Inflammatory macrophage treated with lipopolysaccharide for 4 hours (primary cell): ENCODE data around the gene HCN2.

Experiments used
- DNase-seq: peaks from one replicate; pipeline ENCODE4 v3.0.0-alpha.2; 2020

Gene HCN2

GRCh38 chr19:658916-659839, 69.5 kb downstream of the HCN2 start:
- peak; percentile 38 for DNase-seq

- DNase-seq, result no peak
These were observed 71.2 kb downstream of the HCN2 start for GRCh38 chr19:660793-661426.

- DNase-seq, result peak; percentile 45
These were observed 71.9 kb downstream of the HCN2 start for GRCh38 chr19:661427-662196.

- peak; percentile 62 for DNase-seq
These were observed 72.7 kb downstream of the HCN2 start for GRCh38 chr19:662207-662961.

GRCh38 chr19:662962-663681, 73.4 kb downstream of the HCN2 start, which contains the start of gene RNF126:
TSS of gene RNF126 (minus strand) at chr19:663214. CDS start at chr19:663121, 93 bp downstream.
- DNase-seq, result peak; percentile 91

GRCh38 chr19:663682-664117, 74.0 kb downstream of the HCN2 start:
- no peak for DNase-seq

GRCh38 chr19:664913-665443, 75.3 kb downstream of the HCN2 start:
- DNase-seq, result peak; percentile 61
